Endothelial cell of umbilical vein (primary cell): ENCODE measurements around the gene TMEM131. TPM values are rescaled to one million over a fixed set of nuclear protein-coding genes. Genes with fewer than 3 reads are reported as not detected.
"Not testable (repeated sequence)": the region's sequence is repeated elsewhere in the genome, so short reads cannot be mapped to it uniquely, and the experiment has no call there.

Source experiments
- BruUV-seq: library from RNA; stranded (reverse); fragments of 400-500 nt; replicated peaks from 2 replicates; lab custom pipeline; 2021; lab: Mats Ljungman, UMichigan
- CTCF ChIA-PET: fragments of 300-600, 350-600 bp; sonication (Branson Sonifier 250); formaldehyde crosslinking; loops from one replicate; lab custom pipeline; 2021; ENCODE audit warnings: antibody characterized with exemption, inconsistent platforms; lab: Charles Lee
- POLR2A ChIA-PET: fragments of 300-600, 350-600 bp; sonication (Branson Sonifier 250); formaldehyde crosslinking; loops from one replicate; lab custom pipeline; 2021; ENCODE audit warnings: antibody characterized with exemption, inconsistent platforms; lab: Charles Lee
- DNase-seq: peaks from one replicate; pipeline ENCODE4 v3.0.0-alpha.2; 2011; ENCODE audit warnings: low read depth, low spot score
- FAIRE-seq: peaks from 2 replicates; lab custom pipeline; 2011; peaks lifted over from hg19 to GRCh38; lab: Jason Lieb, UNC
- H2AFZ ChIP-seq: 2 replicates; pipeline ENCODE4 v1.6.0; 2012; ENCODE audit warnings: low read depth, low read length, control low read depth, inconsistent platforms
- H3K27ac ChIP-seq: 2 replicates; pipeline ENCODE4 v1.5.1; 2011; ENCODE audit warnings: low read depth, mild to moderate bottlenecking, control low read depth, low read length, moderate library complexity; ENCODE audit not compliant: insufficient read depth
- H3K27me3 ChIP-seq, 2 experiments: 2 replicates each; pipeline versions ENCODE4 v1.6.0 to v1.6.1; 2011; ENCODE audit warnings: low read length in 2 of 2, mixed read lengths in 1 of 2; ENCODE audit not compliant: control insufficient read depth in 2 of 2, insufficient read depth in 2 of 2
- H3K36me3 ChIP-seq, 2 experiments: 2 replicates in 1 of 2; 3 replicates in 1 of 2; pipeline ENCODE4 v1.5.1; 2011; ENCODE audit warnings: low read length in 2 of 2, mild to moderate bottlenecking in 1 of 2, moderate library complexity in 1 of 2; ENCODE audit not compliant: control insufficient read depth in 2 of 2, insufficient read depth in 2 of 2; ENCODE audit errors: extremely low read depth in 1 of 2
- H3K4me1 ChIP-seq: 3 replicates; pipeline ENCODE4 v1.5.1; 2011; ENCODE audit warnings: mild to moderate bottlenecking, low read length; ENCODE audit not compliant: control insufficient read depth, insufficient read depth; ENCODE audit errors: extremely low read depth
- H3K4me2 ChIP-seq: 2 replicates; pipeline ENCODE4 v1.6.1; 2011; ENCODE audit warnings: low read length, control low read depth, mixed read lengths; ENCODE audit not compliant: insufficient read depth
- H3K4me3 ChIP-seq, 3 experiments: fragments of 200-600 bp in 1 of 3; sonication (generic), shearing (Covaris generic) in 1 of 3; replicated peaks in 1 of 3; 2 replicates each; pipeline ENCODE4 v1.5.1; 2011 to 2016; ENCODE audit warnings: control low read depth in 3 of 3, low read length in 3 of 3, mild to moderate bottlenecking in 2 of 3, inconsistent platforms in 1 of 3, low read depth in 1 of 3, moderate library complexity in 1 of 3; ENCODE audit not compliant: insufficient read depth in 1 of 3
- H3K79me2 ChIP-seq: 2 replicates; pipeline ENCODE4 v1.6.0; 2012; ENCODE audit warnings: low read length, inconsistent platforms; ENCODE audit not compliant: control insufficient read depth, insufficient read depth
- H3K9ac ChIP-seq: replicated peaks from 2 replicates; pipeline ENCODE3; 2011; ENCODE audit warnings: low read length, control low read depth; ENCODE audit not compliant: insufficient read depth; ENCODE audit errors: extremely low read depth
- H3K9me1 ChIP-seq: replicated peaks from 3 replicates; pipeline ENCODE4 v1.6.0; 2011; ENCODE audit warnings: mild to moderate bottlenecking, low read length; ENCODE audit not compliant: control insufficient read depth, insufficient read depth; ENCODE audit errors: extremely low read depth
- H3K9me3 ChIP-seq: replicated peaks from 2 replicates; pipeline ENCODE4 v1.5.1; 2012; ENCODE audit warnings: low read length, inconsistent platforms; ENCODE audit not compliant: control insufficient read depth, insufficient read depth
- H4K20me1 ChIP-seq: replicated peaks from 2 replicates; pipeline ENCODE3; 2011; ENCODE audit warnings: mild to moderate bottlenecking, low read length; ENCODE audit not compliant: control insufficient read depth, insufficient read depth; ENCODE audit errors: extremely low read depth
- EZH2 ChIP-seq: IDR thresholded peaks from 2 replicates; pipeline ENCODE4 v1.6.1; 2012; ENCODE audit warnings: borderline replicate concordance, low read depth, mild to moderate bottlenecking, moderate library complexity, low read length, inconsistent platforms; ENCODE audit not compliant: severe bottlenecking
- FOS ChIP-seq: IDR thresholded peaks from 2 replicates; pipeline ENCODE4 v1.6.1; 2011; ENCODE audit warnings: mild to moderate bottlenecking, low read length, moderate library complexity, borderline replicate concordance; ENCODE audit not compliant: insufficient read depth
- GATA2 ChIP-seq: IDR thresholded peaks from 2 replicates; pipeline ENCODE4 v1.7.0; 2011; ENCODE audit warnings: low read depth, mild to moderate bottlenecking, moderate library complexity, mixed read lengths, low read length; ENCODE audit not compliant: insufficient read length, insufficient read depth
- JUN ChIP-seq: IDR thresholded peaks from 2 replicates; pipeline ENCODE4 v1.6.1; 2011; ENCODE audit warnings: borderline replicate concordance, low read depth; ENCODE audit not compliant: insufficient read length, insufficient read depth
- MYC ChIP-seq: IDR thresholded peaks from one replicate; pipeline ENCODE4 v1.6.1; 2011; ENCODE audit warnings: mild to moderate bottlenecking, low read depth, low read length
- POLR2A ChIP-seq: IDR thresholded peaks from 2 replicates; pipeline ENCODE4 v1.6.1; 2012; ENCODE audit warnings: low read depth, mild to moderate bottlenecking, control low read depth, low read length
- POLR2AphosphoS5 ChIP-seq: IDR thresholded peaks from 2 replicates; pipeline ENCODE4 v1.6.1; 2012; ENCODE audit warnings: low read depth, mild to moderate bottlenecking, control low read depth, low read length, moderate library complexity; ENCODE audit not compliant: insufficient read depth
- dilution Hi-C: fragments of 300-500 bp; cut with MboI; formaldehyde crosslinking; loops from one replicate; pipeline ENCODE4 v1.15.0; 2019; ENCODE audit warnings: low sequenced_read_pairs; ENCODE audit not compliant: extremely low pct_ligation_motif_present
- intact Hi-C: fragments of 100-400 bp; cut with micrococcal nuclease; formaldehyde crosslinking; loops from one replicate; pipeline ENCODE4 v1.10.0; 2022
- polyA plus RNA-seq, 4 experiments: library from polyadenylated mRNA; depleted of rRNA in 3 of 4; stranded (reverse) in 3 of 4; unstranded in 1 of 4; fragments of >200 nt; gene quantifications; 2 replicates each; pipeline versions ENCODE4 v1.2.1 to v1.2.3, GENCODE V29; 2011 to 2012; ENCODE audit warnings: missing spikeins in 1 of 4
- total RNA-seq: library from RNA; stranded (reverse); gene quantifications from 2 replicates; pipeline ENCODE4 v1.2.3, GENCODE V29; 2021
- TF ChIP-seq, protein P1 (sequence below), 2 donors: IDR thresholded peaks; 1 replicate in 1 of 2; 2 replicates in 1 of 2; pipeline ENCODE4 v1.5.1; 2011; ENCODE audit warnings: low read length in 2 of 2, mild to moderate bottlenecking in 2 of 2, moderate library complexity in 2 of 2, control low read depth in 1 of 2, inconsistent platforms in 1 of 2, low read depth in 1 of 2; ENCODE audit not compliant: insufficient read depth in 1 of 2; ENCODE audit errors: extremely low read depth in 1 of 2
- TF ChIP-seq, protein P2 (sequence below): IDR thresholded peaks from 2 replicates; pipeline ENCODE4 v1.6.1; 2011; ENCODE audit not compliant: insufficient read depth, insufficient read length

Gene TMEM131
- total and polyA plus RNA-seq, 2 donors (not counting 3 experiments of a cell fraction or from before 2014, with no cell fraction given), result 12.2 to 28.6 TPM

DNA sequence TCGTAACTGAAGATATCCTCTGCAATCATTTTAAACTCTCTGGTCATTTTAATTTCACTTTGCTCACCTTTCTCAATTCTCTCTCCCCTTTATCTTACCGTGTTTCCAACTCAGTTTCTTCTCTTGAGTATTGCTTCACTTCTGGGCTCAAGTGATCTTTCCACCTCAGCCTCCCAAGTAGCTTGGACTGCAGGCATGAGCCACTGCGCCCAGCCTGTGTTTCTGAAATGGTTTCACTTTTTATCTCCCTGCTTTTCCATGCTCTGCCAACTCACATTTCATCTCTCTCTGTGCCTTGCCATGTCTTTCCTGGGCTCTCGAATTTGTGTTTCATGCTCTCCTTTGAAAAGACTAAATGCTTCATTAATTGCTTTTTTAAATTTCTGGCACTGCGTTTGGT, 30.5 kb upstream of the TMEM131 start:
- no peak for FAIRE-seq
- no peak overlapping the region for H3K27ac ChIP-seq
- H4K20me1 ChIP-seq, result no peaks in the 10 kb centered on the region
- BruUV-seq, result no TSS peak
- TF ChIP-seq POLR2AphosphoS5 (no peak), MYC (no peak)
- no peak overlapping the region for H2AFZ ChIP-seq
- no peaks in the 10 kb centered on the region for H3K9me3 ChIP-seq
- dilution Hi-C loops (no loop called here), intact Hi-C loops (no loop called here)
- no peaks in the 10 kb centered on the region for H3K36me3 ChIP-seq
- H3K27me3 ChIP-seq, result peaks cover 13 to 26% of the 10 kb centered on the region in 2 experiments
- H3K4me2 ChIP-seq, result no peak overlapping the region
- ChIA-PET POLR2A (no interaction called here), CTCF (no interaction called here)
- H3K9ac ChIP-seq, result no peak overlapping the region
- H3K79me2 ChIP-seq, result no peaks in the 10 kb centered on the region
- DNase-seq, result no peak
- H3K4me1 ChIP-seq, result no peaks in the 10 kb centered on the region
- H3K9me1 ChIP-seq, result no peaks in the 10 kb centered on the region
- no peak overlapping the region for H3K4me3 ChIP-seq

DNA sequence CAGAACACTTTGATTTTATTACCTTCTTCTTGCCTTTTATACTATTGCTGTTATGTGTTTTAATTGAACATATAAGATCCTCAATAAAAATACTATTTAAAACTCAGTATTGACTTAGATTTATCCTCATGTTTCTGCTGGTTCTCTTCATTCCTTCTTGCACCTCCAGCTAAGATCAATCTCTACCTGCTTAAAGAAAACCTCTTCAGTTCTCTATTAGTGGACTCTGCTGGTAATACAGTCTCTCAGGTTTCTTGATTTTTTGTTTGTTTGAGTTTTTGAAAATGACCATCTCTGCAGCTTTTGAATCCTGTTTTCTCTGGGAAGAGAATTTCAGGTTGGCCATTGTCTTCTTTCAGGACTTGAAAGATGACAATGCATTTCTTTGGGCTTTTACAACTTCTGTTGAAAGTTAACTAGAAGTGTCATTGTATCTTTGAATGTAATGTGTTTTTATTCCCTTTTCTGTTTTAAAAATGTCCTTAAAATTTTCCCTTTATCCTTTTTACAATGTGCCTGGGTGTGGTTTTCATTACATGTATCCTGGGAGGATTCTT, 29.8 kb upstream of the TMEM131 start:
- dilution Hi-C loops, result no loop called here

DNA sequence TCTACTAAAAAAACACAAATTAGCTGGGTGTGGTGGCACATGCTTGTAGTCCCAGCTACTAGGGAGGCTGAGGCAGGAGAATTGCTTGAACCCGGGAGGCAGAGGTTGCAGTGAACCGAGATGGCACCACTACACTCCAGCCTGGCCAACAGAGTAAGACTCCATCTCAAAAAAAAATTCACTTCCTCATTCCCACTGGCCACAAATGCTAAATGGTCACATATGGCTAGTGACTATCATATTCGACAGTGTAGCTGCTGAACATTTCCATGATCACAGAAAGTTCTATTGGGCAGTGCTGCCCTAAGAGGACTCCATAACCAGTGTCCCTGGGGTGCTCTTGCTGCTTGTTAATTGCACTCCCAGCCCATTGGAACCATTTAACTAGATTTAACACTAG, 26.3 kb upstream of the TMEM131 start:
- H3K36me3 ChIP-seq, H3K4me3 ChIP-seq, POLR2A ChIA-PET, intact Hi-C loops, H3K9me1 ChIP-seq, FAIRE-seq, H3K4me2 ChIP-seq, H3K4me1 ChIP-seq, dilution Hi-C loops, BruUV-seq, H2AFZ ChIP-seq, H3K9me3 ChIP-seq, H4K20me1 ChIP-seq, DNase-seq, H3K9ac ChIP-seq, H3K79me2 ChIP-seq, H3K27ac ChIP-seq: not testable (repeated sequence)
- CTCF ChIA-PET, result interaction anchor here (1.0 kb wide), 1 partner anchor 215 kb away, joined by 3 read pairs; no protein-coding TSS in a partner anchor
- H3K27me3 ChIP-seq, result peaks cover 5 to 11% of the 10 kb centered on the region in 2 experiments

More for the DNA sequence above, 29.8 kb upstream of the TMEM131 start:
- H3K4me3 ChIP-seq, result no peak overlapping the region
- no peak overlapping the region for H3K9ac ChIP-seq
- H3K36me3 ChIP-seq, result no peaks in the 10 kb centered on the region
- peaks cover 13 to 25% of the 10 kb centered on the region in 2 experiments for H3K27me3 ChIP-seq
- no peak overlapping the region for H3K4me2 ChIP-seq
- H4K20me1 ChIP-seq, result no peaks in the 10 kb centered on the region
- no peak overlapping the region for H2AFZ ChIP-seq
- TF ChIP-seq POLR2AphosphoS5, result no peak
- TF ChIP-seq MYC, result no peak
- TF ChIP-seq GATA2, result no peak
- TF ChIP-seq, protein P1, sequence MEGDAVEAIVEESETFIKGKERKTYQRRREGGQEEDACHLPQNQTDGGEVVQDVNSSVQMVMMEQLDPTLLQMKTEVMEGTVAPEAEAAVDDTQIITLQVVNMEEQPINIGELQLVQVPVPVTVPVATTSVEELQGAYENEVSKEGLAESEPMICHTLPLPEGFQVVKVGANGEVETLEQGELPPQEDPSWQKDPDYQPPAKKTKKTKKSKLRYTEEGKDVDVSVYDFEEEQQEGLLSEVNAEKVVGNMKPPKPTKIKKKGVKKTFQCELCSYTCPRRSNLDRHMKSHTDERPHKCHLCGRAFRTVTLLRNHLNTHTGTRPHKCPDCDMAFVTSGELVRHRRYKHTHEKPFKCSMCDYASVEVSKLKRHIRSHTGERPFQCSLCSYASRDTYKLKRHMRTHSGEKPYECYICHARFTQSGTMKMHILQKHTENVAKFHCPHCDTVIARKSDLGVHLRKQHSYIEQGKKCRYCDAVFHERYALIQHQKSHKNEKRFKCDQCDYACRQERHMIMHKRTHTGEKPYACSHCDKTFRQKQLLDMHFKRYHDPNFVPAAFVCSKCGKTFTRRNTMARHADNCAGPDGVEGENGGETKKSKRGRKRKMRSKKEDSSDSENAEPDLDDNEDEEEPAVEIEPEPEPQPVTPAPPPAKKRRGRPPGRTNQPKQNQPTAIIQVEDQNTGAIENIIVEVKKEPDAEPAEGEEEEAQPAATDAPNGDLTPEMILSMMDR (IDR thresholded peaks at IDR 0.05; ENCODE audit: extremely low read depth in 1 of 2, insufficient read depth in 1 of 2, low read depth in 1 of 2, low read length in 2 of 2), result no peak
- no peak for TF ChIP-seq FOS
- TF ChIP-seq, protein P2, sequence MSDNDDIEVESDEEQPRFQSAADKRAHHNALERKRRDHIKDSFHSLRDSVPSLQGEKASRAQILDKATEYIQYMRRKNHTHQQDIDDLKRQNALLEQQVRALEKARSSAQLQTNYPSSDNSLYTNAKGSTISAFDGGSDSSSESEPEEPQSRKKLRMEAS, result no peak
- TF ChIP-seq POLR2A, result no peak
- TF ChIP-seq JUN, result no peak
- TF ChIP-seq EZH2, result no peak
- H3K79me2 ChIP-seq, result no peaks in the 10 kb centered on the region
- H3K9me1 ChIP-seq, result no peaks in the 10 kb centered on the region
- no peak for DNase-seq
- ChIA-PET CTCF (interaction anchor here (0.9 to 1.5 kb wide), 2 partner anchors 17 to 316 kb away, joined by 3 read pairs; no protein-coding TSS in a partner anchor), POLR2A (no interaction called here)
- intact Hi-C loops, result no loop called here
- H3K4me1 ChIP-seq, result no peaks in the 10 kb centered on the region
- no peak overlapping the region for H3K27ac ChIP-seq
- BruUV-seq, result no TSS peak
- H3K9me3 ChIP-seq, result no peaks in the 10 kb centered on the region
- FAIRE-seq, result no peak
